GM12878 (cell line): ENCODE data around the gene PREX1. TPM values are rescaled to one million over a fixed set of nuclear protein-coding genes. Genes with fewer than 3 reads are reported as not detected.

Experiments
- ATAC-seq: fragments of 200-7000 bp; cut with Tn5 transposase; 3 replicates; pipeline ENCODE4 v1.9.1; 2020; ENCODE audit warnings: mild to moderate bottlenecking, moderate library complexity
- BruUV-seq: library from RNA; stranded (reverse); fragments of 400-500 nt; replicated peaks from 2 replicates; lab custom pipeline; 2021; lab: Mats Ljungman, UMichigan
- CTCF ChIA-PET: fragments of 300-600 bp; sonication (Branson Sonifier 250); formaldehyde crosslinking; extraction: SDS; loops from one replicate; lab custom pipeline; 2021; ENCODE audit warnings: inconsistent platforms; lab: Yijun Ruan, JAX
- POLR2A ChIA-PET: fragments of 350-600 bp; formaldehyde crosslinking; extraction: SDS; loops from one replicate; lab custom pipeline; 2021; ENCODE audit warnings: inconsistent platforms; lab: Charles Lee
- RAD21 ChIA-PET: fragments of 300-600 bp; sonication (Branson Sonifier 250); formaldehyde crosslinking; loops from one replicate; lab custom pipeline; 2023; ENCODE audit warnings: antibody characterized with exemption; ENCODE audit not compliant: unreplicated experiment; lab: Charles Lee
- SMC1A ChIA-PET: fragments of 300-600 bp; sonication (Branson Sonifier 250); formaldehyde crosslinking; loops from one replicate; lab custom pipeline; 2023; ENCODE audit not compliant: unreplicated experiment, uncharacterized antibody; lab: Charles Lee
- DNase-seq: peaks from one replicate; pipeline ENCODE4 v3.0.0-alpha.2; 2011; ENCODE audit warnings: low read depth, low spot score
- FAIRE-seq: peaks from 3 replicates; lab custom pipeline; 2011; peaks lifted over from hg19 to GRCh38; lab: Jason Lieb, UNC
- H2AFZ ChIP-seq: 2 replicates; pipeline ENCODE4 v1.6.0; 2011; ENCODE audit warnings: low read depth, low read length, control low read depth; ENCODE audit not compliant: control insufficient read depth
- H3K27ac ChIP-seq: 2 replicates; pipeline ENCODE4 v1.5.1; 2011; ENCODE audit warnings: control low read depth; ENCODE audit not compliant: control insufficient read depth, insufficient read depth
- H3K27me3 ChIP-seq, 2 experiments: replicated peaks in 1 of 2; 2 replicates each; pipeline versions ENCODE4 v1.6.0 to v1.6.1; 2011; ENCODE audit warnings: low read length in 1 of 2; ENCODE audit not compliant: control insufficient read depth in 2 of 2, insufficient read depth in 2 of 2
- H3K36me3 ChIP-seq, 2 experiments: 2 replicates each; pipeline ENCODE4 v1.5.1; 2011; ENCODE audit warnings: low read length in 1 of 2; ENCODE audit not compliant: control insufficient read depth in 2 of 2, insufficient read depth in 2 of 2
- H3K4me1 ChIP-seq: 2 replicates; pipeline ENCODE4 v1.6.1; 2011; ENCODE audit warnings: mild to moderate bottlenecking, low read length, moderate library complexity, mixed read lengths; ENCODE audit not compliant: control insufficient read depth, insufficient read depth
- H3K4me2 ChIP-seq: 2 replicates; pipeline ENCODE4 v1.6.0; 2011; ENCODE audit warnings: control low read depth; ENCODE audit not compliant: control insufficient read depth, insufficient read depth
- H3K4me3 ChIP-seq: fragments of 200-600 bp; sonication (generic); 2 replicates; pipeline ENCODE4 v1.5.1; 2016
- H3K79me2 ChIP-seq: 2 replicates; pipeline ENCODE4 v1.6.0; 2011; ENCODE audit warnings: low read length; ENCODE audit not compliant: control insufficient read depth, insufficient read depth
- H3K9ac ChIP-seq: 2 replicates; pipeline ENCODE4 v1.8.0; 2011; ENCODE audit warnings: low read length, control low read depth, mixed read lengths; ENCODE audit not compliant: control insufficient read depth, insufficient read depth
- H3K9me3 ChIP-seq: replicated peaks from 3 replicates; pipeline ENCODE4 v1.5.1; 2011; ENCODE audit warnings: mild to moderate bottlenecking, low read length; ENCODE audit not compliant: control insufficient read depth, insufficient read depth
- H4K20me1 ChIP-seq: 2 replicates; pipeline ENCODE4 v1.6.0; 2011; ENCODE audit not compliant: control insufficient read depth, insufficient read depth
- CREM ChIP-seq: IDR thresholded peaks from 2 replicates; pipeline ENCODE4 v1.6.1; 2014; ENCODE audit warnings: antibody characterized with exemption, low read depth
- FOXM1 ChIP-seq: IDR thresholded peaks from 2 replicates; pipeline ENCODE4 v1.6.1; 2012; ENCODE audit warnings: low read depth, mild to moderate bottlenecking, inconsistent platforms, low read length, moderate library complexity
- GABPA ChIP-seq: IDR thresholded peaks from 2 replicates; pipeline ENCODE4 v1.6.1; 2014; ENCODE audit warnings: antibody characterized with exemption, low read depth, mild to moderate bottlenecking, inconsistent platforms
- GATAD2B ChIP-seq: fragments of 450-650 bp; conservative IDR thresholded peaks from 2 replicates; pipeline ENCODE4 v1.6.1; 2017; ENCODE audit warnings: low read depth, mild to moderate bottlenecking, moderate library complexity
- PAX5 ChIP-seq: IDR thresholded peaks from 2 replicates; pipeline ENCODE4 v1.6.1; 2011; ENCODE audit warnings: low read depth, low read length, borderline replicate concordance
- RAD21 ChIP-seq: IDR thresholded peaks from 2 replicates; pipeline ENCODE4 v1.6.1; 2011; ENCODE audit warnings: mild to moderate bottlenecking, low read depth, low read length, moderate library complexity; ENCODE audit not compliant: insufficient read depth
- SMC3 ChIP-seq: IDR thresholded peaks from 2 replicates; pipeline ENCODE4 v1.6.1; 2011; ENCODE audit warnings: low read length, improper control_type of control experiment, borderline replicate concordance
- TCF7 ChIP-seq: IDR thresholded peaks from 2 replicates; pipeline ENCODE4 v1.6.1; 2014; ENCODE audit warnings: antibody characterized with exemption, borderline replicate concordance
- ZNF217 ChIP-seq: fragments of 450-650 bp; IDR thresholded peaks from 2 replicates; pipeline ENCODE4 v1.6.1; 2017; ENCODE audit warnings: antibody characterized with exemption, mild to moderate bottlenecking
- WGBS: methylation state at CpG from one replicate; pipeline ENCODE4 v1.1.6; 2016; ENCODE audit warnings: low lambda C conversion rate; ENCODE audit not compliant: insufficient replicate concordance, insufficient coverage; ENCODE audit errors: missing lambda C conversion rate; 5-methylcytosine and 5-hydroxymethylcytosine counted together
- in situ Hi-C: fragments of 300-500 bp; cut with MboI; formaldehyde crosslinking; loops from 9 replicates; pipeline ENCODE4 v1.14.3; 2018; ENCODE audit warnings: mixed read lengths
- intact Hi-C: fragments of 100-400 bp; cut with micrococcal nuclease; formaldehyde crosslinking; loops from one replicate; pipeline ENCODE4 v1.14.2; 2022; ENCODE audit not compliant: unreplicated experiment
- polyA plus RNA-seq, 11 experiments: library from polyadenylated mRNA; depleted of rRNA in 4 of 11; unstranded in 6 of 11; stranded (reverse) in 5 of 11; fragments of >200 nt; fragmentation: Nextera tagmentation in 4 of 11; fragmentation: Illumina TruSeq in 1 of 11; extraction: Ambion mirVana in 4 of 11; extraction: Trizol in 1 of 11; gene quantifications; 1 replicate in 1 of 11; 2 replicates in 10 of 11; pipeline versions ENCODE4 v1.2.1 to v1.2.3, GENCODE V29; 2011 to 2016; ENCODE audit warnings: inconsistent platforms in 2 of 11, missing spikeins in 2 of 11, low read depth in 1 of 11
- total RNA-seq, 4 experiments: library from RNA; depleted of rRNA in 3 of 4; stranded (reverse); fragments of >200 nt in 3 of 4; fragmentation: Illumina TruSeq in 1 of 4; extraction: Trizol in 1 of 4; gene quantifications; 2 replicates each; pipeline versions ENCODE4 v1.2.1 to v1.2.3, GENCODE V29; 2013 to 2021
- TF ChIP-seq, protein P1 (sequence below): IDR thresholded peaks from 2 replicates; pipeline ENCODE4 v1.6.1; 2011; ENCODE audit warnings: low read depth, low read length, improper control_type of control experiment, borderline replicate concordance
- TF ChIP-seq, protein P2 (sequence below): fragments of 450-650 bp; IDR thresholded peaks from 2 replicates; pipeline ENCODE4 v1.6.1; 2017; ENCODE audit warnings: antibody characterized with exemption, mild to moderate bottlenecking, moderate library complexity
- TF ChIP-seq, protein P3 (sequence below): fragments of 450-650 bp; formaldehyde crosslinking; IDR thresholded peaks from 2 replicates; pipeline ENCODE4 v1.5.0; 2022; ENCODE audit warnings: mild to moderate bottlenecking, missing genetic modification characterization
- TF ChIP-seq, protein P4 (sequence below): IDR thresholded peaks from 2 replicates; pipeline ENCODE4 v1.6.1; 2011; ENCODE audit warnings: mild to moderate bottlenecking, low read depth, low read length, moderate library complexity; ENCODE audit not compliant: insufficient replicate concordance
- TF ChIP-seq, protein P5 (sequence below): IDR thresholded peaks from 2 replicates; pipeline ENCODE4 v1.6.1; 2012; ENCODE audit warnings: low read depth, low read length, improper control_type of control experiment

Gene PREX1
- total and polyA plus RNA-seq, 10 of the 15 experiments (the other 5 are each of a cell fraction or from before 2014, with no cell fraction given), result 2.6 to 114 (median 38.9) TPM

DNA sequence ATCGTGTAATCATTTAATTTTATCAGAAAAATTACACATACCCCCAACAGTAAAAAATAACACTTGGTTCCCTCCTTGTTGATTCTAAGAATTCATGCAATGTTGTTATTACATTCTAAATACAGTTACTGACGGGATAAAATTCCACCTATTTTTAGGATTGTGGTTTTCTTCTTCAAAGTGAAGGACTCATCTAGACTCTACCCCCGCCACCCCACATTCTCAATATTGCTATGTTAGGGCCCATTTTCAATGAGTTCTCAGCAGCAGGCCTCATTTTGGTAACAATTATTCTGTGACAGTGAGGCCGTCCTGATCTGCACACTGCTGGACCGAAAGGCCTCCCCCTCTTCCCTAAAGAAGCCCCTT, 43.5 kb downstream of the PREX1 start:
- no peak for DNase-seq
- CTCF ChIA-PET, result interaction anchor here (0.9 kb wide), 2 partner anchors 12 to 43 kb away, joined by 4 to 5 read pairs; no protein-coding TSS in a partner anchor
- in situ Hi-C loops (no loop called here), intact Hi-C loops (no loop called here)
- WGBS, result under 1% methylated on average over 5 of the region's 5 CpGs
- Histone ChIP-seq H3K36me3 (peaks cover 5 to 10% of the 10 kb centered on the region in 2 experiments), H3K9me3 (peaks cover 5% of the 10 kb centered on the region), H3K4me2 (peak overlapping the region; percentile 95), H3K4me3 (no peak overlapping the region; the same call in 1 of the 2 replicates), H3K27me3 (no peaks in the 10 kb centered on the region), H2AFZ (no peak overlapping the region), H4K20me1 (no peaks in the 10 kb centered on the region), H3K4me1 (peaks cover 81% of the 10 kb centered on the region), H3K9ac (peak overlapping the region; percentile 63), H3K27ac (peak overlapping the region; percentile 83), H3K79me2 (peaks cover 96% of the 10 kb centered on the region)
- FAIRE-seq, result no peak
- RAD21 ChIA-PET, result interaction anchor here (1.0 to 1.5 kb wide), 6 partner anchors 10 to 45 kb away, joined by 3 to 8 read pairs (median 4); partner anchors contain the start of gene PREX1
- BruUV-seq, result no TSS peak
- POLR2A ChIA-PET, result interaction anchor here (0.7 kb wide), 1 partner anchor 308 kb away, joined by 3 read pairs; no protein-coding TSS in a partner anchor
- SMC1A ChIA-PET, result interaction anchor here (0.7 to 2.0 kb wide), 11 partner anchors 9 to 121 kb away, joined by 3 to 9 read pairs (median 5); no protein-coding TSS in a partner anchor
- ATAC-seq, result peak; percentile 13
- TF ChIP-seq PAX5, result no peak
- TF ChIP-seq, protein P1, sequence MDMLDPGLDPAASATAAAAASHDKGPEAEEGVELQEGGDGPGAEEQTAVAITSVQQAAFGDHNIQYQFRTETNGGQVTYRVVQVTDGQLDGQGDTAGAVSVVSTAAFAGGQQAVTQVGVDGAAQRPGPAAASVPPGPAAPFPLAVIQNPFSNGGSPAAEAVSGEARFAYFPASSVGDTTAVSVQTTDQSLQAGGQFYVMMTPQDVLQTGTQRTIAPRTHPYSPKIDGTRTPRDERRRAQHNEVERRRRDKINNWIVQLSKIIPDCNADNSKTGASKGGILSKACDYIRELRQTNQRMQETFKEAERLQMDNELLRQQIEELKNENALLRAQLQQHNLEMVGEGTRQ, result no peak
- peak; percentile 55; the same call in 1 of the 2 replicates for TF ChIP-seq CREM
- TF ChIP-seq FOXM1, result peak; percentile 85; the same call in 1 of the 2 replicates
- TF ChIP-seq, protein P2, sequence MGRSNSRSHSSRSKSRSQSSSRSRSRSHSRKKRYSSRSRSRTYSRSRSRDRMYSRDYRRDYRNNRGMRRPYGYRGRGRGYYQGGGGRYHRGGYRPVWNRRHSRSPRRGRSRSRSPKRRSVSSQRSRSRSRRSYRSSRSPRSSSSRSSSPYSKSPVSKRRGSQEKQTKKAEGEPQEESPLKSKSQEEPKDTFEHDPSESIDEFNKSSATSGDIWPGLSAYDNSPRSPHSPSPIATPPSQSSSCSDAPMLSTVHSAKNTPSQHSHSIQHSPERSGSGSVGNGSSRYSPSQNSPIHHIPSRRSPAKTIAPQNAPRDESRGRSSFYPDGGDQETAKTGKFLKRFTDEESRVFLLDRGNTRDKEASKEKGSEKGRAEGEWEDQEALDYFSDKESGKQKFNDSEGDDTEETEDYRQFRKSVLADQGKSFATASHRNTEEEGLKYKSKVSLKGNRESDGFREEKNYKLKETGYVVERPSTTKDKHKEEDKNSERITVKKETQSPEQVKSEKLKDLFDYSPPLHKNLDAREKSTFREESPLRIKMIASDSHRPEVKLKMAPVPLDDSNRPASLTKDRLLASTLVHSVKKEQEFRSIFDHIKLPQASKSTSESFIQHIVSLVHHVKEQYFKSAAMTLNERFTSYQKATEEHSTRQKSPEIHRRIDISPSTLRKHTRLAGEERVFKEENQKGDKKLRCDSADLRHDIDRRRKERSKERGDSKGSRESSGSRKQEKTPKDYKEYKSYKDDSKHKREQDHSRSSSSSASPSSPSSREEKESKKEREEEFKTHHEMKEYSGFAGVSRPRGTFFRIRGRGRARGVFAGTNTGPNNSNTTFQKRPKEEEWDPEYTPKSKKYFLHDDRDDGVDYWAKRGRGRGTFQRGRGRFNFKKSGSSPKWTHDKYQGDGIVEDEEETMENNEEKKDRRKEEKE, result no peak
- TF ChIP-seq, protein P3, sequence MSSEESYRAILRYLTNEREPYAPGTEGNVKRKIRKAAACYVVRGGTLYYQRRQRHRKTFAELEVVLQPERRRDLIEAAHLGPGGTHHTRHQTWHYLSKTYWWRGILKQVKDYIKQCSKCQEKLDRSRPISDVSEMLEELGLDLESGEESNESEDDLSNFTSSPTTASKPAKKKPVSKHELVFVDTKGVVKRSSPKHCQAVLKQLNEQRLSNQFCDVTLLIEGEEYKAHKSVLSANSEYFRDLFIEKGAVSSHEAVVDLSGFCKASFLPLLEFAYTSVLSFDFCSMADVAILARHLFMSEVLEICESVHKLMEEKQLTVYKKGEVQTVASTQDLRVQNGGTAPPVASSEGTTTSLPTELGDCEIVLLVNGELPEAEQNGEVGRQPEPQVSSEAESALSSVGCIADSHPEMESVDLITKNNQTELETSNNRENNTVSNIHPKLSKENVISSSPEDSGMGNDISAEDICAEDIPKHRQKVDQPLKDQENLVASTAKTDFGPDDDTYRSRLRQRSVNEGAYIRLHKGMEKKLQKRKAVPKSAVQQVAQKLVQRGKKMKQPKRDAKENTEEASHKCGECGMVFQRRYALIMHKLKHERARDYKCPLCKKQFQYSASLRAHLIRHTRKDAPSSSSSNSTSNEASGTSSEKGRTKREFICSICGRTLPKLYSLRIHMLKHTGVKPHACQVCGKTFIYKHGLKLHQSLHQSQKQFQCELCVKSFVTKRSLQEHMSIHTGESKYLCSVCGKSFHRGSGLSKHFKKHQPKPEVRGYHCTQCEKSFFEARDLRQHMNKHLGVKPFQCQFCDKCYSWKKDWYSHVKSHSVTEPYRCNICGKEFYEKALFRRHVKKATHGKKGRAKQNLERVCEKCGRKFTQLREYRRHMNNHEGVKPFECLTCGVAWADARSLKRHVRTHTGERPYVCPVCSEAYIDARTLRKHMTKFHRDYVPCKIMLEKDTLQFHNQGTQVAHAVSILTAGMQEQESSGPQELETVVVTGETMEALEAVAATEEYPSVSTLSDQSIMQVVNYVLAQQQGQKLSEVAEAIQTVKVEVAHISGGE (CRISPR knock-in tag), result no peak
- TF ChIP-seq, protein P4, sequence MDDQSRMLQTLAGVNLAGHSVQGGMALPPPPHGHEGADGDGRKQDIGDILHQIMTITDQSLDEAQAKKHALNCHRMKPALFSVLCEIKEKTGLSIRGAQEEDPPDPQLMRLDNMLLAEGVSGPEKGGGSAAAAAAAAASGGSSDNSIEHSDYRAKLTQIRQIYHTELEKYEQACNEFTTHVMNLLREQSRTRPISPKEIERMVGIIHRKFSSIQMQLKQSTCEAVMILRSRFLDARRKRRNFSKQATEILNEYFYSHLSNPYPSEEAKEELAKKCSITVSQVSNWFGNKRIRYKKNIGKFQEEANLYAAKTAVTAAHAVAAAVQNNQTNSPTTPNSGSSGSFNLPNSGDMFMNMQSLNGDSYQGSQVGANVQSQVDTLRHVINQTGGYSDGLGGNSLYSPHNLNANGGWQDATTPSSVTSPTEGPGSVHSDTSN, result no peak
- 0 out of 2 replicates have a peak, but pooled peaks have one; percentile 1 for TF ChIP-seq GATAD2B
- peak; percentile 3; the same call in 1 of the 2 replicates for TF ChIP-seq GABPA
- TF ChIP-seq RAD21, result no peak
- no peak for TF ChIP-seq ZNF217
- TF ChIP-seq SMC3, result no peak
- TF ChIP-seq TCF7, result peak; percentile 96
- TF ChIP-seq, protein P5, sequence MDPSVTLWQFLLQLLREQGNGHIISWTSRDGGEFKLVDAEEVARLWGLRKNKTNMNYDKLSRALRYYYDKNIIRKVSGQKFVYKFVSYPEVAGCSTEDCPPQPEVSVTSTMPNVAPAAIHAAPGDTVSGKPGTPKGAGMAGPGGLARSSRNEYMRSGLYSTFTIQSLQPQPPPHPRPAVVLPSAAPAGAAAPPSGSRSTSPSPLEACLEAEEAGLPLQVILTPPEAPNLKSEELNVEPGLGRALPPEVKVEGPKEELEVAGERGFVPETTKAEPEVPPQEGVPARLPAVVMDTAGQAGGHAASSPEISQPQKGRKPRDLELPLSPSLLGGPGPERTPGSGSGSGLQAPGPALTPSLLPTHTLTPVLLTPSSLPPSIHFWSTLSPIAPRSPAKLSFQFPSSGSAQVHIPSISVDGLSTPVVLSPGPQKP, result no peak
